Neural progenitor cell (in vitro differentiated cells): Measurements from ENCODE around the gene SIPA1L3. TPM values are rescaled to one million over a fixed set of nuclear protein-coding genes. Genes with fewer than 3 reads are reported as not detected.
"Not testable (repeated sequence)": the region's sequence is repeated elsewhere in the genome, so short reads cannot be mapped to it uniquely, and the experiment has no call there.

Experiments used
- DNase-seq: peaks from one replicate; pipeline ENCODE4 v3.0.0-alpha.2; 2016; ENCODE audit warnings: low spot score
- H2AFZ ChIP-seq: fragments of 200-600 bp; sonication (generic); replicated peaks from 2 replicates; pipeline ENCODE4 v1.6.1; 2016; ENCODE audit warnings: antibody characterized with exemption
- H3F3A ChIP-seq: fragments of 200-600 bp; sonication (generic); 2 replicates; pipeline ENCODE4 v1.6.1; 2016; ENCODE audit warnings: antibody characterized with exemption, low read depth
- H3K27ac ChIP-seq: fragments of 200-600 bp; sonication (generic); 2 replicates; pipeline ENCODE4 v1.5.1; 2016; ENCODE audit warnings: mild to moderate bottlenecking
- H3K27me3 ChIP-seq: fragments of 200-600 bp; sonication (generic); 2 replicates; pipeline ENCODE4 v1.6.1; 2016; ENCODE audit warnings: mild to moderate bottlenecking, moderate library complexity
- H3K36me3 ChIP-seq: fragments of 200-600 bp; sonication (generic); 2 replicates; pipeline ENCODE4 v1.5.1; 2016
- H3K4me1 ChIP-seq: fragments of 200-600 bp; sonication (generic); 2 replicates; pipeline ENCODE4 v1.6.1; 2016; ENCODE audit warnings: mixed run types
- H3K4me2 ChIP-seq: fragments of 200-600 bp; sonication (generic); 2 replicates; pipeline ENCODE4 v1.6.1; 2016
- H3K4me3 ChIP-seq: fragments of 200-600 bp; sonication (generic); 2 replicates; pipeline ENCODE4 v1.5.1; 2016
- H3K79me2 ChIP-seq: fragments of 200-600 bp; sonication (generic); 2 replicates; pipeline ENCODE4 v1.6.1; 2016; ENCODE audit warnings: low read depth
- H3K9ac ChIP-seq: fragments of 200-600 bp; sonication (generic); 2 replicates; pipeline ENCODE4 v1.6.1; 2016
- H3K9me3 ChIP-seq: fragments of 200-600 bp; sonication (generic); 2 replicates; pipeline ENCODE4 v1.5.1; 2016; ENCODE audit warnings: low read depth
- H4K20me1 ChIP-seq: fragments of 200-600 bp; sonication (generic); 2 replicates; pipeline ENCODE4 v1.6.1; 2016; ENCODE audit warnings: low read depth
- H3K27ac Mint-ChIP-seq: 3 replicates; pipeline ENCODE4 v1.8.0; 2021; ENCODE audit warnings: mixed read lengths
- H3K27me3 Mint-ChIP-seq: 2 replicates; pipeline ENCODE4 v1.8.0; 2022; ENCODE audit warnings: low read depth, mild to moderate bottlenecking, inconsistent platforms, moderate library complexity, mixed read lengths; ENCODE audit not compliant: insufficient read depth
- H3K36me3 Mint-ChIP-seq: 3 replicates; pipeline ENCODE4 v1.8.0; 2021; ENCODE audit warnings: mixed read lengths
- H3K4me1 Mint-ChIP-seq: 3 replicates; pipeline ENCODE4 v1.8.0; 2021; ENCODE audit warnings: mixed read lengths
- H3K4me3 Mint-ChIP-seq: 3 replicates; pipeline ENCODE4 v1.8.0; 2021; ENCODE audit warnings: mild to moderate bottlenecking, moderate library complexity, mixed read lengths
- H3K9me3 Mint-ChIP-seq: 3 replicates; pipeline ENCODE4 v1.8.0; 2020; ENCODE audit warnings: mixed read lengths
- CTCF ChIP-seq: fragments of 200-600 bp; sonication (generic); IDR thresholded peaks from 2 replicates; pipeline ENCODE4 v1.5.1; 2017; ENCODE audit warnings: antibody characterized with exemption, mild to moderate bottlenecking
- EZH2 ChIP-seq: fragments of 200-600 bp; sonication (generic); IDR thresholded peaks from 2 replicates; pipeline ENCODE4 v1.6.1; 2017; ENCODE audit warnings: antibody characterized with exemption, mild to moderate bottlenecking, moderate library complexity
- EZH2phosphoT487 ChIP-seq: fragments of 200-600 bp; sonication (generic); IDR thresholded peaks from 2 replicates; pipeline ENCODE4 v1.6.1; 2017; ENCODE audit warnings: antibody characterized with exemption
- total RNA-seq: library from RNA; depleted of rRNA; stranded (reverse); fragments of >200 nt; gene quantifications from 2 replicates; pipeline ENCODE4 v1.2.3, GENCODE V29; 2015; ENCODE audit warnings: low replicate concordance

Gene SIPA1L3
- total RNA-seq, 1 donor from 2014 or later, result 19.2 TPM

GRCh38 chr19:38025909-38026307, 118.9 kb downstream of the SIPA1L3 start:
- no peaks in the 10 kb centered on the region for H3K9me3 Mint-ChIP-seq
- H3K4me3 ChIP-seq, result no peak overlapping the region
- H3K9me3 ChIP-seq, result no peaks in the 10 kb centered on the region
- H3F3A ChIP-seq, result peaks cover 4% of the 10 kb centered on the region
- H3K4me1 Mint-ChIP-seq, result peaks cover 28% of the 10 kb centered on the region
- TF ChIP-seq EZH2phosphoT487 (no peak), EZH2 (no peak), CTCF (no peak)
- H3K36me3 ChIP-seq, result no peaks in the 10 kb centered on the region
- H3K4me3 Mint-ChIP-seq, result no peak overlapping the region
- H3K79me2 ChIP-seq, result peaks cover 45% of the 10 kb centered on the region
- H3K27ac ChIP-seq, result no peak overlapping the region
- H2AFZ ChIP-seq, result no peak overlapping the region
- H3K4me2 ChIP-seq, result no peak overlapping the region
- no peak overlapping the region for H3K27ac Mint-ChIP-seq
- H3K27me3 Mint-ChIP-seq, result no peaks in the 10 kb centered on the region
- no peak overlapping the region for H3K9ac ChIP-seq
- peaks cover 44% of the 10 kb centered on the region for H4K20me1 ChIP-seq
- H3K4me1 ChIP-seq, result peaks cover 5% of the 10 kb centered on the region
- no peak for DNase-seq
- no peaks in the 10 kb centered on the region for H3K27me3 ChIP-seq
- H3K36me3 Mint-ChIP-seq, result peaks cover 3% of the 10 kb centered on the region

GRCh38 chr19:38028913-38029510, 122.0 kb downstream of the SIPA1L3 start:
- H3K4me2 ChIP-seq, result no peak overlapping the region
- H3K4me1 ChIP-seq, result peaks cover 12% of the 10 kb centered on the region
- DNase-seq, result no peak
- H3K4me3 ChIP-seq, result no peak overlapping the region
- no peaks in the 10 kb centered on the region for H3K27me3 ChIP-seq
- H3K79me2 ChIP-seq, result peaks cover 27% of the 10 kb centered on the region
- Mint-ChIP-seq H3K9me3 (no peaks in the 10 kb centered on the region), H3K4me1 (peaks cover 22% of the 10 kb centered on the region), H3K27ac (no peak overlapping the region), H3K4me3 (no peak overlapping the region), H3K36me3 (peaks cover 10% of the 10 kb centered on the region), H3K27me3 (peaks cover 2% of the 10 kb centered on the region)
- TF ChIP-seq EZH2, result no peak
- TF ChIP-seq EZH2phosphoT487, result no peak
- TF ChIP-seq CTCF, result no peak
- no peak overlapping the region for H3K27ac ChIP-seq
- no peaks in the 10 kb centered on the region for H3K9me3 ChIP-seq
- no peaks in the 10 kb centered on the region for H3K36me3 ChIP-seq
- no peak overlapping the region for H3K9ac ChIP-seq
- H2AFZ ChIP-seq, result no peak overlapping the region
- peaks cover 34% of the 10 kb centered on the region for H4K20me1 ChIP-seq
- H3F3A ChIP-seq, result peaks cover 3% of the 10 kb centered on the region

- H3K27me3 ChIP-seq, H3K9ac ChIP-seq, H3K4me3 ChIP-seq, H3K36me3 ChIP-seq, H3K4me2 ChIP-seq, H2AFZ ChIP-seq, H3K9me3 Mint-ChIP-seq, H3K27ac ChIP-seq, H3F3A ChIP-seq, H3K27ac Mint-ChIP-seq, DNase-seq, H3K27me3 Mint-ChIP-seq, H3K36me3 Mint-ChIP-seq, H3K9me3 ChIP-seq, H3K4me3 Mint-ChIP-seq: not testable (repeated sequence)
- Histone ChIP-seq H3K4me1 (peaks cover 15% of the 10 kb centered on the region), H4K20me1 (peaks cover 34% of the 10 kb centered on the region), H3K79me2 (peaks cover 19% of the 10 kb centered on the region)
- peaks cover 18% of the 10 kb centered on the region for H3K4me1 Mint-ChIP-seq
Measured at GRCh38 chr19:38030001-38030400, 123.0 kb downstream of the SIPA1L3 start.

GRCh38 chr19:38030686-38031422, 123.8 kb downstream of the SIPA1L3 start:
- Mint-ChIP-seq H3K4me3 (no peak overlapping the region), H3K4me1 (peaks cover 21% of the 10 kb centered on the region), H3K9me3 (no peaks in the 10 kb centered on the region), H3K27me3 (peaks cover 7% of the 10 kb centered on the region), H3K36me3 (peaks cover 10% of the 10 kb centered on the region), H3K27ac (no peak overlapping the region)
- Histone ChIP-seq H3K27ac (no peak overlapping the region), H3K9ac (no peak overlapping the region), H3K27me3 (no peaks in the 10 kb centered on the region), H3F3A (no peaks in the 10 kb centered on the region), H3K79me2 (peaks cover 18% of the 10 kb centered on the region), H3K4me3 (no peak overlapping the region), H2AFZ (no peak overlapping the region), H3K4me2 (no peak overlapping the region), H3K4me1 (peaks cover 15% of the 10 kb centered on the region), H3K36me3 (no peaks in the 10 kb centered on the region), H3K9me3 (no peaks in the 10 kb centered on the region), H4K20me1 (peaks cover 38% of the 10 kb centered on the region)
- no peak for TF ChIP-seq CTCF
- TF ChIP-seq EZH2, result no peak
- TF ChIP-seq EZH2phosphoT487, result no peak
- no peak for DNase-seq
